ENCODE data around the gene CETP.
A peak's percentile ranks its signal among the peaks of the same experiment; 100 is the strongest.

The CETP gene

GRCh38 chr16:56960681-56961281 lies 969 bp upstream of the CETP start:
- peak; percentile 46 for DNase-seq (ENCODE audit: low read depth)
- no peak overlapping the region for H3K4me3 ChIP-seq (ENCODE audit: low read depth, low read length)
- TF ChIP-seq CTCF (conservative IDR thresholded peaks at IDR 0.05; ENCODE audit: low read depth, low read length), result no peak

- DNase-seq (ENCODE audit: low read depth), result peak; percentile 70
- TF ChIP-seq CTCF (conservative IDR thresholded peaks at IDR 0.05; ENCODE audit: low read depth, low read length), result no peak
- H3K4me3 ChIP-seq (ENCODE audit: low read depth, low read length), result no peak overlapping the region
These were observed 364 bp upstream of the CETP start for GRCh38 chr16:56961386-56961785.

GRCh38 chr16:56964243-56965148 lies 2.7 kb downstream of the CETP start:
- DNase-seq (ENCODE audit: low read depth), result peak; percentile 91
- no peak overlapping the region for H3K4me3 ChIP-seq (ENCODE audit: low read depth, low read length)
- TF ChIP-seq CTCF (conservative IDR thresholded peaks at IDR 0.05; ENCODE audit: low read depth, low read length), result peak; percentile 84

- H3K4me3 ChIP-seq (ENCODE audit: low read depth, low read length), result no peak overlapping the region
- DNase-seq (ENCODE audit: low read depth), result peak; percentile 44
- TF ChIP-seq CTCF (conservative IDR thresholded peaks at IDR 0.05; ENCODE audit: low read depth, low read length), result no peak
These were observed 3.7 kb downstream of the CETP start for GRCh38 chr16:56965149-56966092.

GRCh38 chr16:56966093-56966475 lies 4.3 kb downstream of the CETP start:
- no peak for TF ChIP-seq CTCF (conservative IDR thresholded peaks at IDR 0.05; ENCODE audit: low read depth, low read length)
- no peak overlapping the region for H3K4me3 ChIP-seq (ENCODE audit: low read depth, low read length)
- DNase-seq (ENCODE audit: low read depth), result no peak

- no peak overlapping the region for H3K4me3 ChIP-seq (ENCODE audit: low read depth, low read length)
- no peak for DNase-seq (ENCODE audit: low read depth)
- no peak for TF ChIP-seq CTCF (conservative IDR thresholded peaks at IDR 0.05; ENCODE audit: low read depth, low read length)
These were observed 6.0 kb downstream of the CETP start for GRCh38 chr16:56967733-56968132.
